Measurements from ENCODE around the gene CIC.
"Not testable (repeated sequence)": the region's sequence is repeated elsewhere in the genome, so short reads cannot be mapped to it uniquely, and the experiment has no call there.

CIC gene

DNA sequence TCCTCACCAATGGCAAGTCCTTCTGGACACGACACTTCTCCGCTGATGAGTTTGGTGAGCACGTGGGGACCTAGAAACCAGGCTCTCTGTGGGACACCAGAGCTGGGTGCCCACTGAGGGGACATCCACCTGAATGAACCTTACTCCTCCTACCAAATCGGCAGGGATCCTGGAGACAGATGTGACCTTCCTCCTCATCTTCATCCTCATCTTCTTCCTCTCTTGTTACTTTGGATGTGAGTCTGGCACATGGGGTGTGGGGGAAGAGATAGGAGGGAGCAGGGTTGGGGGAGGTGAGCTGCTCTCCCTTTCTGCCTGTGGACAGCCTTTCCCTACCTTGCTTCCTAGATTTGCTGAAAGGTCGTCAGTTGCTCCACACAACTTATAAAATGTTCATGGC is 46.0 kb downstream of the CIC start:
- DNase-seq: no peak

DNA sequence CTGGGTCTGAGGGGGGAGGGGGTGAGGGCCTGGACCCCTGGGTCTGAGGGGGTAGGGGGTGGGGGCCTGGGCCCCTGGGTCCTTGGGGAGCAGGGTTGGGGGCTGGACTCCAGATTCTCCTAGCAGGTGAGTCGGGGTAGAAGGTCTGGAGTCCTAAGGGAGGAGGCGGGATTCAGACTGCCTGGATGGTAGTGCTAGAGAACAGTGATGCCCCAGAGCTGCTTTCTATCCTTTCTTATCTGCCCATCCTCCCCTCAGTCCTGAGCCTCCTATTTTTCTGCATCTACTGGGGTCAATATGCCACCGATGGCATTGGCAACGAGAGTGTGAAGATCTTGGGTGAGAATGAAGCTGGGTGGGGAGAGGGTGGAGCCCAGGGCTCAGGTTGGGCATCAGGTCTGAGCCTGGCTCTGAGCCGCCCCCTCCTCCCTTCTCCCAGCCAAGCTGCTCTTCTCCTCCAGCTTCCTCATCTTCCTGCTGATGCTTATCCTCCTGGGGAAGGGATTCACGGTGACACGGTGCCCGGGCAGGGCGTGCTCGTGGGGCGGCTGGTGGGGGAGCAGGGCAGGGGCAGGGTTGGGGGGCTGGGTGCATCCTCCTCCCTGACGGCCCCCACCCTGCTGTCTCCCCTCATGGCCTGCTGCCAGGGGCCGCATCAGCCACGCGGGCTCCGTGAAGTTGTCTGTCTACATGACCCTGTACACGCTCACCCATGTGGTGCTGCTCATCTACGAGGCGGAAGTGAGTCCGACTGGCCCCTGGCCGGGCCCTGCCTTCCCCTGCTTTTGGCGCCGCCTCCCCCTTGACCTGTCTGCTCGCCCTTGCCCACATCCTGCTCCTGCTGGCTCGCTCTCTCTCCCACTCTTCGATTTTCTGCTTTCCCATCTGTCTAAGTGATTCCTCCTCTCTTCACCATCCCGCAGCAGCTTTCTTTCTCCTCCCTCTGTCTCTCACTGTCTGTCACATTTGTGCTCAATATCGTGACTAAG is 47.5 kb downstream of the CIC start:
- DNase-seq: no peak

DNA sequence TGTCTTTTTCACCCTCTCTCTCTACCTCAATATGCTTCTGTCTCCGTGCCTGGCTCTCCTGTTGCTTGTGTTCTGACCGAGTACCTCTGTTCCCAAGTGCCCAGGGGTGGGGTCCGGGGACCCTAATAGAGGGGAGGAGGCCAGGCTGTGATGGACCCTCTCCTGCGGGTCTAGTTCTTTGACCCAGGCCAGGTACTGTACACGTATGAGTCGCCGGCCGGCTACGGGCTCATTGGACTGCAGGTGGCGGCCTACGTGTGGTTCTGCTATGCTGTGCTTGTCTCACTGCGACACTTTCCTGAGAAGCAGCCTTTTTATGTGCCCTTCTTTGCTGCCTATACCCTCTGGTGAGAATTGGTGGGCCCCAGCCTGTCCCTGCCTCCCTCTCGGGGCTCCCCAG is 48.5 kb downstream of the CIC start:
- DNase-seq: no peak

DNA sequence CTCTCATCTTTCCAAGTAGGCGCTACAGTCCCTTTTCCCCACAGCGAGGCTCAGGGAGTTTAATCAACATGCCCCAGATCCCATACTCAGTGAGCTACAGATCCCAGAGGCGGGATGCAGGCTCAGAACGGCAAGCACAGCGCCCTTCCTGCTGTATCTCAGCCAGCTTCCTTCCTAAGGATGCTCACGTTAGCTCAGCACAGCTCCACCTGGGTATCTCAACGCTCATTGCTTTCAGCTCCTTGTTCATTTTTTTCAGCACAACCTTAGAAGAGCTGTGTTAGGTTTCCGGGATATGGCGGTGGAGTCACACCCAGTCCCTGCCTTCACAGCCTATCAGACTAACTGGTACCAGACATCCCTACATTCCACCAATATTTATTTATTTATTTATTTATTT is 53.3 kb downstream of the CIC start:
- DNase-seq: no peak

DNA sequence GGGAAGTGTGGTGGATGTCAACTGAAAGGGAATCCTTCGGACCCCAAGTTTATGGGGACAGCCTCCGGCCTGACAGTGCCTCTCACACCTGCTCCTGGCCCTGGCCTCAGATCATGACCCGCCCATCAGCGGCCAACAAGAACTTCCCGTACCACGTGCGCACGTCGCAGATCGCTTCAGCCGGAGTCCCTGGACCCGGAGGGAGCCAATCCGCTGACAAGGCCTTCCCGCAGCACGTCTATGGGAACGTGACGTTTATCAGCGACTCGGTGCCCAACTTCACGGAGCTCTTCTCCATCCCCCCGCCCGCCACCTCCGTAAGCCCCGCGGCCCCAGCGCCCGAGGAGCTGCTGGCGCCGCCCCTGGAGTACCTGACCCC is 54.4 kb downstream of the CIC start:
- no peak for DNase-seq

DNA sequence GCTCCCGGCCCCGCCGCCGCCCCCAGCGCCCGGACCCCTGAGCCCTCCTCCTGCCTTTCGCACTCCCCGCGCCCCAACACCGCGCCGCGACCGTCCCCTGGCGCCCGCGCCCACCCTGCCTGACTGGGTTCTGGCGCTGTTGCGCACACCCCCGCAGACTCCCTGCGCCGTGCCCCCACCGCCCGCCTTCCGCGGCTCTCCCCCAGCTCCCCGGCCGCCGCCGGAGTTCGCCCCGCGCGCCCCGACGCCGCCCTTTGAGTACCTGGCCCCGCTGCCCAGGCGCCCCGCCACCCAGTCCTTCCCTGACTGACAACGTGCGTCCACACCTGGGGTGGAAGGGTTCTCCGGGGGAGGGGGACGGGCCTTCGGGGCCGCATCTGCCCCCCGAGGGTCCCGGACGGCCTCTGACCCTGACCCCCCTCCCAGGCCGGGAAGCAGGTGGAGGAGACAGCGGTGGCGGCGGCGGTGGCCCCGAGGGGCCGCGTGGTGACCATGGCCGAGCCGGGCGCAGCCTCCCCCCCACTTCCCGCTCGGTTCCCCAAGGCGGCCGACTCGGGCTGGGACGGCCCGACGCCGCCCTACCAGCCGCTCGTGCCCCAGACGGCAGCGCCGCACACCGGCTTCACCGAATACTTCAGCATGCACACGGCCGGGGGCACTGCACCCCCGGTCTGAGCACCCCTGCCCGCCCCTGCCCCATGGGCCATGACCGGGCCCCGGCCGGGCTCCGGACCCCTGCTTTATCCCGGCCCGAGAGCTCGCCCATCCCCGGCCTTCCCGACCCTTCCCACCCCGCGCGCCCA is 55.0 kb downstream of the CIC start:
- DNase-seq: no peak

DNA sequence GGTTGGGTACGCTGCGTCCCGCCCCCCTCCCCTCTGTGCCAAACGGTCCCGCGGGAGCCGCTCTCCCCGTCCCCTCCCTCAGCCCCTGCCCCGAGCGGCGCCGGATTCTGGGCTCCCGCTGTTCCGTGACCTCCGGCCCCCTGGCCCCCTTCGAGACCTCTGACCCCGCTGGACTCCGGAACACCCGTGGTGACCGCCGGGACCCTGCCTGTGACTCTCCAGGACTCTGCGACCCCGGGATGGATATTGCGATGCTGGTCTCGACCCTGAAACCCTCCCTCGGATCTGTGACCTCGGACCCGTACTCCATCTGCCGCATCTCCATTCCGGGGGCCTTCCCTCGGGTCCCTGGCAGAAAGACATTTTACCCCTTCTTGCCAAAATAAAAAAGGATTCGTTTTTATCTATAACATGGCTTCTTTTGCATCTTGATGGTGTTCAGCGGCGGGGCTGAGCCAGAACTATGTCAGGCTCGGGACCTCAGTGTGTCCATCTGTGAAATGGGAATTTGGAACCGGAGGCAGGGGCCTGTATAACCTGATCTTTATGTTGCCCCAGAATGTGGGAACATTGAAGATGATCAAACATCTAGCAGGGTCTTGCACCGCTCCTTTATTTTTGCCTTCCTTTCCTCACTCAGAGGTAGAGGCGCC is 55.7 kb downstream of the CIC start:
- DNase-seq: no peak

DNA sequence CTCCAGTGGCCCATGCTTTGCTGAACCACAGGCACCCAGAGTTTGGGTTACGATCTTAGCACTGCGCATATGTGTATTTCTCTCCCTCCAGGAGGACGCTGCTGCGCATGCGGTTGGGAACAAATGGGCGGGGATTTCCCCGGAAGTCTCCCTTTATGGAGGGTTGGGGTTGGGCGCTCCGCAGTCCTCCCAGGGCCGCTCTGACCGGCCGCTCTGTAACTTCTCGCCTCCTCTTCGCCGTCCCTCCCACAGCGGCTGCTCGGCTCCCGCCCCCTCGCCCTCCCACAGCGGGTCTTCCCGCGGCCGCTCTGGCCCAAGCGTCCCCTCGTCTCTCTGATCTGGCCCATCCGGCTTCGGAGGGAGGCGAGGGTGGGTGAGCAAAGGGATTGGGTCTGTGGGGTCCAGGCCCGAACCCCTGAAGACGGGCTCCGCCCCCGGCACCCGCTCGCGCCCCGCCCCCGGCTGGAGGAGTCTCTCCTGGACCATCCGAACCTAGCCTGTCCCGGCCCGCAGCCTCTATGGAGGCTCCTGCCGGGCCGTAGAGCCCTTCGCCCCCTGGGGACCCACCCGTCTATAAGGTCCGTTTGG is 56.4 kb downstream of the CIC start, which contains the start of gene MEGF8:
TSS of gene MEGF8 (plus strand) at position 328 of the 588 bp plus-strand sequence. CDS start 609 bp downstream, outside the sequence.
- peak; percentile 97 for DNase-seq

DNA sequence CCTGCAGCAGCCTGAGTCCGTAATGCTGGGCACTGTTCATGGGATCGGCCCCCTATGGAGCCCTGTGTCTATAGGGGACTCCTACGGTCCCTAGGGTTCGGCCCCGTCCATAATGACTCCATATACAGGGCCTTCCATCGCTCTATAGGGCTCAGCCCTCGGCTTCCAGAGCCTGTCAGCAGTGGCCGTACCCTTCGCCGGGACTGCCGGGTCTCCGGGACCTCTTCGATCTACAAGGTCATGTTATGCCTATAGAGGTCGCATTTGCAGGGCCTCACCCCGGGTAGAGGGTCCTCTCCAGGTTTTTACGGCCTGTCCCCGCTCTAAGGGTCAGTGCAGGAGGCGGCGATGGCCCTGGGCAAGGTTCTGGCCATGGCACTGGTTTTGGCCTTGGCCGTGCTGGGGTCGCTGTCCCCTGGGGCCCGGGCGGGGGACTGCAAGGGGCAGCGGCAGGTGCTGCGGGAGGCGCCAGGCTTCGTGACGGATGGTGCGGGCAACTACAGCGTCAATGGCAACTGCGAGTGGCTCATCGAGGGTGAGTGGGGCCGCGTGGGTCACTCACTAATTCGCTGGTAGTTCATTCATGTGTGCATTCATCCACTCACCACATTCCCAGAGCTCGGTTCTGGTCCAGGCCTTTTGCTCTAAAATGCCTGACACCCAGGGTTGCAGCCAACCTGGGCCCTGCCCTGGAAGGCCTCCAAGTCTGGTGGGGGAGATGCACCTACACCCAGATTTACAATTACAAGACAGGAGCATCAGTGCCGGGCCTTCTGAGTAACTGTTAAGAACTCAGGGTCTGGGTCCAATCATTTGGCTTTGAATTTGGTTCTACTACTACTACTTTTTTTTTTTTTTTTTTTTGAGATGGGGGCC is 57.1 kb downstream of the CIC start:
- no peak for DNase-seq

DNA sequence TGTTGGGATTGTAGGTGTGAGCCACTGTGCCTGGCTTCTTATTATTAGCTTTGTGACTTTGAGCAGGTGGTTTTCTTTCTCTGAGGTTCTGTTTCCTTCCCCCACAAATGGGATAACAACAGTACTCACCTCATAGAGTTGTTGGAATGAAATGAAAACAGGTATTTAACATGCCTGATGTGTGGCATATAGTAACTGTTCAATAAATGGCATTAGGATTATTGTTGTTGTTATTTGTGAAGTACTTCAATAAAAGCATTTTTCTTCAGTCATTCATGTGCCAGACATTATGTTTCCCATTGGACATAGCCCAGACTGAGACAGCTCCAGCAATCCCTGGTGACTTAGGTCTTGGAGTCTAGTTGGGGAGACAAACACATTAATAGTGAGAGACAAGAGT is 57.9 kb downstream of the CIC start:
- no peak for DNase-seq

DNA sequence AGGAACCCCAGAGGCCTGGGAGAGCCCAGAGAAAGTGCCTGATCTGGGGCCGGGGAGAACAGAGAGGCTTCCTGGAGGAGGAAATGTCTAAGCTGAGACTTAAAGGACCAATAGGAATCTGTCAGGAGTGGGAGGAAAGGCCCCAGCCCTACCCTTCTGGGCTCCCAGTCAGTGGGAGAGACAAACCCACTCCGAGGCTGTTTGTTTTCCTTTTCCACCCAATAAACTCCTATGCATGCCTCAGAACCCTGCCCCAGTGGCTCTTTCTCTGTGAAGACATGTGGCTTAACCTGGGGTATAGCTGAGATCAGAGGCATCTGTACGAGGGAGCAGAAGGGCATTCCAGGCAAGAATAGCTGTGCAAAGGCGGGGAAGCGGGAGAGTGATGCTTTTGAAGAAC is 58.3 kb downstream of the CIC start:
- DNase-seq: no peak

DNA sequence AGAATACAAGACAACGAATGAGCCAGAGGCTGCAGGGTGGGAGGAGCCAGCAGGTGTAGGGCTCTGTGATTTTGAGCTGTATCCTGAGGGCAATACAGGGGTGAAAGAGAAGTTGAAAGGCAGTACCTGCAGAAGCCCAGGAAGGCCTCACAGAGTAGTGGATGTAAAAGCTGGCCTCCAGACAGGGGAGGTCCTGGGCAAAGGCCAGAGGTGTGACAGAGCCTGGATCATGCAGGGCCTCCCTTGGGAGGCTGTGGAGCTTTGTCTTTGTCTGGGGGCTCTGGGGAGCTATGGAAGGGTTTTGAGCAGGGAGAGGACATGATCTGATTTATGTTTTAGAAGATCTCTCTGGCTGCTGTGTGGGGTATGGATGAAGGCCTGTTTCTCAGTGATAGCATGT is 59.1 kb downstream of the CIC start:
- DNase-seq: no peak

DNA sequence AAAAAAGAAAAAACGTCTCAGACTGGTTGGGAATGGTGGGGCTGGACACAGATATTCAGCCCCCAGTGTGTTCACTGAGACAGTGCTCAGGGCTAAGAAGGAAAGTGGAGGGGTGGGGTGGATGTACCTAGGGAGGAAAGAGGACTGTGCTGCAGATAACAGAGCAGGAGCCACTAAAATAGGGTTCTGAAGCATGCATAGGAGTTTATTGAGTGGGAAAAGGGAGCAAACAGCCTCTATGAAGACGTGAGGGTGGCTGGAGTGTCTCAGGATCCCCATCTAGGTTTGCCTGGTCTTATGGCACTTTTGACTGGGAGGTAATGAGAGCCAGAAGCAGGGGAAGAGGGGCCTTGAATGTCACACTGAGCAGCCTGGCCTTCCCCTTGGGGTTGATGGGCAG is 59.8 kb downstream of the CIC start:
- no peak for DNase-seq

DNA sequence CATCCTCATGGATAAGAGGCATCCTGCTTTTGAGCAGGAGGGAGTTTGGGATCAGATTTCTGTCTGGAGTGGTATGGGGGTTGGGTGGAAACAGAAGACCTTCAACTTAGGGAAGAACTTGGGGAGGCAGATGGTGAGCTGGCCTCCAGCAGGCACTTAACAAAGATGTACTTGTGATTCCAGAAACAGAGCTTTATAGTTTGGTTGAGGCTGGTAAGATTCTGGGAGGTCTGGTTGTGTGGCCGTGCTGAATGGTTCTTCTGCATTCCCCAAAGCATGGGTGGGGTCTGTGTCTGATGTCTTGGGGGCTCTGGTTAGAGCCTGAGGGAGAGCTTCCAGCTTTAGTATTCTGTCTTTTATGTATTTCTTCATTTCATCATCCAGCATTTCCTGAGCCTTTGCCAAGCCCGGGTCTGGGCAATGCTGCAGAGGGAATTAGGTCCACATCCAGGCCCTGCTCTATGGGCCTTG is 61.2 kb downstream of the CIC start:
- no peak for DNase-seq

DNA sequence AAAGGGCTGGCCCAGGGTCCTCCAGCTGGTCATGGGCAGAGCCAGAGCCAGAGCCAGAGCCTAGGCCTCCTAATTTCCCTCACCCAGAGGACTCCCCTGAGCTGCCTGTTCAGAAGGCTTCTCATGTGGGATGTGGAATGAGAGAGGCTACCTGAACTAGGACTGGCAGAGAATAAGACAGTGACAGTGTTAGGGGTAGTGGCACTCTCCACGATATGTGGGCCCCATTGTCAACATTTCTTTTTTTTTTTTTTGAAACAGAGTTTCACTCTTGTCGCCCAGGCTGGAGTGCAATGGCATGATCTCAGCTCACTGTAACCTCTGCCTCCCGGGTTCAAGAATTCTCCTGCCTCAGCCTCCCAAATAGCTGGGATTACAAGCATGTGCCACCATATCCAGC is 62.3 kb downstream of the CIC start:
- not testable (repeated sequence) for DNase-seq

DNA sequence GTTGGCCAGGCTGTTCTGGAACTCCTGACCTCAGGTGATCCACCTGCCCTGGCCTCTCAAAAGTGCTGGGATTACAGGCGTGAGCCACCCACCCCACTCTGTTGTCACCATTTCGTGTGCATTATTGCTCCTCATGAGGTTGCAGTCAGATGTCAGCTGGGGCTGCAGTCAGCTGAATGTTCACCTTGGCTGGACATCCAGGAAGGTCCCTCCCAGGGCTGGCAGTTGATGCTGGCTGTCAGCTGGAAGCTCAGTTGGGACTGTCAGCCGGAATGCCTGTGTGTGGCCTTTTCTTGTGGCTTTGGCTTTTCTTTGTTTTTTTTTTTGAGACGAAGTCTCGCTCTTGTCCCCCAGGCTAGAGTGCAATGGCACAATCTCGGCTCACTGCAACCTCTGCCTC is 63.0 kb downstream of the CIC start:
- DNase-seq: no peak

DNA sequence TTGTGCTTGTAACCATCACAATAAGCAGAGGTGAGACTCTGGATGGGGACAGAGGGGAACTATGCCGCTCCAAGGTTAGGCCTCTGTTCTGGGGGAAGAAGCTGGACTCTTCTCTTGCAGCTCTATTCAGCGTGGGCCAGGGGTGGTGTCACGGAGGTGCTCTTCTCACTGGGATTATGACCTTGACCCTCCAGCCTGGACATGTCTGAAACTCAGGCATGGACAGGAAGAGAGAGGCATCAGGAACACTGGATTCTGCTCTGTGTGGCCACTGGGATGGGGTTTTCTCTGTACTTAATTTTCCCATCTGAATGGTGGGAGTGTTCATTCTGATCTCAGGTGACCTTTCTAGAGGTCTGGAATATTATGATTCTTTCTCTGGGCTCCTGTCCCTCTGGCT is 64.0 kb downstream of the CIC start:
- no peak for DNase-seq

DNA sequence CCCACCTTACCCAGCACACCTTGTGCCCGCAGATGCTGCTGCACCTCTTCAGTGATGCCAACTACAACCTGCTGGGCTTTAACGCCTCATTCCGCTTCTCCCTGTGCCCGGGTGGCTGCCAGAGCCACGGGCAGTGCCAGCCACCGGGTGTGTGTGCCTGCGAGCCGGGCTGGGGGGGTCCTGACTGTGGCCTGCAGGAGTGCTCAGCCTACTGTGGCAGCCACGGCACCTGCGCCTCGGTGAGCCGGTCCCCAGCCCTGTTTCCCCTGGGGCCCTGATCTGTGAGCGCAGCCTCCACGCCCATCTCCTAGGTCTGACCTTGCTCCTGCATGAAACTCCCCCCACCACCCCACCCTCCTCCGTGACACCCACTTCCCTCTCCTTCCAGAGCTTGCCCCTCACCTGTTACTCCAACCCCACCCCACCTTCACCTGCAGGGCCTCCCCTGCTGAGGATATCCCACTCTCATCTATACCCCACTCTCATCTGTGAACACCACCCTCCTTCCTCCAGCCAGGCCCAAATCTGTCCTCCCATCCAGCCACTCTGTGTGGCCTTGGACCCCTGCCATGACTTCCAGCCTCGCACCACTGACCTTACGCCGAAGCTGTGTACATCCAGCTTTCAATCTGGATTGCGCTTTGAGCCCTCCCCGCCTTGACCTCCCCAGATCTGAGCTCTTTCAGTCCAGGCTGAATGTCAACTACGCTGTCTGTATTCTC is 65.1 kb downstream of the CIC start:
- no peak for DNase-seq

DNA sequence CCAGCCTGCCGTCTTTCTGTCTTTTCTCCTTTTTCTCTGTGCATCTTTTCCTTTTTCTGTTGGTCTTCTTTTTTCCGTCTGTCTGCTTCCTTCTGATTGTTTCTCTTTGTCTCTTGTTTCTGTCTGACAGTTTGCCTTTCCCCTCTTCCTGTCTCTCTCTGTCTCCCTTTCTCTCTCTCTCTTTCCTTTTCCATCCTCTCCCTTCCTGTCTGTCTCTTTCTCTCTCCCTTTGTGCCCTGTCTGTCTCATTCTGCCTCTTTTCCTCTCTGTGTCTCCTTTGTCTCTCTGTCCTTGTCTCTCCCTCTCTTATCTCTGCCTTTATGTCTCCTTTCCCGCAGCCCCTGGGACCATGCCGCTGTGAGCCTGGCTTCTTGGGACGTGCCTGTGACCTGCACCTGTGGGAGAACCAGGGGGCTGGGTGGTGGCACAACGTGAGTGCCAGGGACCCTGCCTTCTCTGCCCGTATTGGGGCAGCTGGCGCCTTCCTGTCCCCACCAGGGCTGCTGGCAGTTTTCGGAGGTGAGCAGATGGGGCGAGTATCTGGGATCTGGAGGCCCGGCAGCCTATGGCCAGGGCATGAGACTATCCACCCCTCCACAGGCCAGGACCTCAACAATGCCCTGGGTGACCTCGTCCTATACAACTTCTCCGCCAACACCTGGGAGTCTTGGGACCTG is 65.8 kb downstream of the CIC start:
- DNase-seq: no peak

DNA sequence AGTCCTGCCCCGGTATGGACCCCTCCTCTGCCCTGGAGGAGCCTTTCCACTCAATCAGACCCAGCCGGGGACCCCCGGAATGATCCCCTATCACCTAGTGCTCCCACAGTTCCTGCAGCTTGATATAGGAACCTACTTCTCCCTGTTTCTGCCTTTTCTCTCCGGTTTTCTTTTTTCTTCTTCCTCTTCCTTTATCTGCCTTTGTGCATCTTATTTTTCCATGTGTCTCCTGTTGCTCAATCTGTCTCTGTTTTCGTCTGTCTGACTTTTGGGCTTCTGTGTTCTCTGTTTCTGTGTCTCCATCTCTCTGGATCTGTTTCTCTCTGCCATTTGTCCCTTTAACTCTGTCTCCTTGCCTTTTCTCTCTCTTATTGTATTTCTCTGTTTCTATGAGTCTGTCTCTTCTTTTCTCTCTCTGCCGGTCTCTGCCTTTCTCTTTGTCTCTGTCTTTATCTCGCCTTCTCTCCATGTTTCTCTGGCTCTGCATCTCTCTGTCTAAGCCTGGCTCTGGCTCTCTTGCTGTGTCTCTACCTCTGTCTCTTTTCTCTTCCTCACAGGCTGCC is 66.4 kb downstream of the CIC start:
- DNase-seq: no peak
